Right hindlimb (tissue), 1 donor: Measurements from ENCODE around the gene RDX.
"Not testable (repeated sequence)": the region's sequence is repeated elsewhere in the genome, so short reads cannot be mapped to it uniquely, and the experiment has no call there.

Source experiments
- DNase-seq: peaks from one replicate; pipeline ENCODE4 v3.0.0-alpha.2; 2018

Gene RDX

DNA sequence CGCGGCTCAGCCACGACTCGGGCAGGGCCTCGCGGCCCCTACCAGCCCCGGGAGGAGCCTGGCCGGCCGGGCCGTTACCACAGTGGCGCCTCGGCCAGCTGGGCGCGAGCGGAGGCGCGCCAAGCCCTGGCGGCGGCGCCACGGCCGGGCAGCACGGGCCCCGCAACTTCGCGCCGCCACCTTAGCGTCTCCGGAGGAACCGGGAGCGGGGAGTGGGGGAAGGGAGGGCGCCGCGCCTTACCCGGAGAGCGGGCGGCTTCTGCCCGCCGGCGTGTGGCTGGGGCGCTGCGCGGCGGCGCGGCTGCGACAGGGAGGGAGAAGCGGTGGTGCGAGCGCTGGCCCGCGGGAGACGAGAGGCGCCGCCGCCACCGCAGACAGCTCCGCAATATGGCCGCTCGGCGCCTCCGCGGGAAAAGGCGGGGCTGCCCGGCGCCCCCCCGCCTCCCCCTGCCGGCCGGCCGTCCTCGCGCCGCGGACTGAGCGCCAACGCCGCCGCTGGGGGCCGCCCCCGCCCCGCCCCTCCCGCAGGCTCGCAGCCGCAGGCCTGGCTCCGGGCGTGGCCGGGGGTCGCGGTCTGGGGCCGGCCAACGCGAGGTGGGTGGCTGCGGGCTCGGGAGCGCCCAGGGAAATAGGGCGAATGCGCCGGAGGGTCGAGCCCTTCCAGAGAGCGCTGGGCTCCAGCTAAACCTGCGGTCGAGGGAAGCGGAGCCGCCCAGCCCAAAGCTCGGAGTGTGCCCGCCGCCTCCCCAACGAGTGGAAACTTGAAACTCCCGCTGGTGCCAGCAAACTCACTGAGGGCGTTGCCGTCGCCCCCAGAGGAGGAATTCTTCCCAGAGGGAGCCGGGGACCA lies at the start of gene RDX:
TSS of gene RDX (minus strand) at position 389 of the 850 bp plus-strand sequence. CDS start 16,922 bp downstream, outside the sequence.
- peak; percentile 86 for DNase-seq

GRCh38 chr11:110345743-110346142 lies 49.3 kb upstream of the RDX start:
- no peak for DNase-seq

- DNase-seq = no peak
These were observed 44.0 kb upstream of the RDX start for GRCh38 chr11:110340436-110340835.

- no peak for DNase-seq
These were observed 43.2 kb upstream of the RDX start for GRCh38 chr11:110339456-110340250.

- no peak for DNase-seq
These were observed 42.3 kb upstream of the RDX start for GRCh38 chr11:110338684-110339083.

DNA sequence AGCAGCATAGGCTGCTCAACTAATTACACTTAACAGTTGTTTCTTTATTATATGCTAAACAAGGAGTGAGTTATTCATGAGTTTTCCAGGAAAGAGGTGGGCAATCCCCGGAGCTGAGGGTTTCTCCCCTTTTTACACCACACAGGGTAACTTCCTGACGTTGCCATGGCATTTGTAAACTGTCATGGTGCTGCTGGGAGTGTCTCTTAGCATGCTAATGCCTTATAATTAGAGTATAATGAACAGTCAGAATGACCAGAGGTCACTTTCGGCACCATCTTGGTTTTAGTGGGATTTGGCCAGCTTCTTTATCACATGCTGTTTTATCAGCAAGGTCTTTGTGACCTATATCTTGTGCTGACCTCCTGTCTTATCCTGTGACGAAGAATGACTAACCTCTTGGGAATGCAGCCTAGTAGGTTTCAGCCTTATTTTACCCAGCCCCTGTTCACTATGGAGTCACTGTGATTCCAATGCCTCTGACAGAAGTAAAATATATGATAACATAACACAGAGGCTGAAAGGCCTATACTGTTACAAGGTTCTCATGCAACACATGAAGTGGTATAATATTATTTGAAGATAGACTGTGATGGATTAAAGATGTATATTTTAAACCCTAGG lies 41.3 kb upstream of the RDX start:
- no peak for DNase-seq

GRCh38 chr11:110336054-110336453 lies 39.6 kb upstream of the RDX start:
- no peak for DNase-seq

GRCh38 chr11:110335358-110335757 lies 38.9 kb upstream of the RDX start:
- DNase-seq = no peak

DNA sequence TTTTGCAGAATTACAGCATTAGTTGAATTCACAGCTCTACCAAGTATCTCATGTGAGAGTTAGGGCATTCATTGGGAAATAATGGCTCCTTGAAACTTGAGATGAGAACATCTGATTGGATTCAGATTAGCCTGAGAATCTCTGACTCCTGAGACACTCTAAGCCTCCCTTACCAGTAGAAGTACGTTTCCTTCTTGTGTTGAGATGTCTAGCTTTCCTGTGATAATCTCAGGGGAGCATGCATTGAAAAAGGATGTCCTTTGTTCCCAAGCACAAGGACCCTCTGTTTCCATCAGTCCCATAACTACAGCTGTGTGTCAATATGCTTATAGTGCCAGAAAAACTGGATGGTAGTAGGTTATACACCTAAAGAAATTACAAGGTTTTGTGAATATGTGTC lies 35.2 kb upstream of the RDX start:
- DNase-seq = no peak

DNA sequence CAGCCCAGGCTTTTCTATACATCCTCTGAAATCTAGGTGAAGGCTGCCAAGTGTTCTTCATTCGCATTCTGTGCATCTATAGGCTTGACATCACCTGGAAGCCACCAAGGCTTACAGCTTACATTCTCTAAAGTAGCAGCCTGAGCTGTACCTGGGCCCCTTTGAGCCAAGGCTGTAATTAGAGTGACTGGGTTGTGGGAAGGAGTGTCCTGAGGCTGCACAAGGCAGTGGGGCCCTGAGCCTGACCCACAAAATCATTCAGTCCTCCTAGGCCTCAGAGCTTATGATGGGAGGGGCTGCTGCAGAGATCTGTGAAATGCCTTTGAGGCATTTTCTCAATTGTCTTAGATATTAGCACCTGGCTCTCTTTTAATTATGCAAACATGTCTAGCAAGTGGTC lies 33.0 kb upstream of the RDX start:
- no peak for DNase-seq

DNA sequence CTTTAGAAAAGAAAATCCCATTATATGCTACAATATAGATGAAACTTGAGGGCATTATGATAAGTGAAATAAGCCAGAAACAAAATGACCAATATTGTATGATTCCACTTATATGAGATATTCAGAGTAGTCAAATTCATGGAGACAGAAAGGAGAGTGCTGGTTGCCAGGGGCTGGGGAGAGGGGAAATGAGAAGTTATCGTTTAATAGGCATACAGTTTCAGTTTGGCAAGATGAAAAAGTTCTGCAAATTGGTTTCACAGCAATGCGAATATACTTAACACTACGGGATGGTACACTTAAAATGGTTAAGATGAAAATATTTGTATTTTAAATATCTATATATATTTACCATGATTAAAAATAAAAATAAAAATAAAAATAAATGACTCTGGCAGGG lies 31.1 kb upstream of the RDX start:
- no peak for DNase-seq

- DNase-seq = no peak
These were observed 27.4 kb upstream of the RDX start for GRCh38 chr11:110323786-110324185.

DNA sequence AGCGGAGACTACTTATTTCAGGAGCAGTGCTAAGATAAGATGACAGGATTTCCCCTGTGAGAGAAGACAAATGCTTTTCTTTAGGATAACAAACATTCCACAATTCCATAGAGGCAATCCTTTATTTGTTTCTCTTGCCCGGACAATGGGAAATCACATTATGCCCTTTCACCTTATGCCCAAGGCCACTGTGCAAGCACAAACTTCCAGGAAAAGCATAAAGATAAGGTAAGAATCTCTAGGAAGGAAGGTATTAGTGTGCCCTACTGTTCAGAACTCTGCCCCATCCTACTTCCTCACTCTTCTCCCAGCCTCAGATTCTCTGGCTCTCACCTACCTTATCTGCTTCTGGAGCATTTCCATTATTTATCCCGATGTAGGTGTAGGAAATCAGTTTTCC lies 23.1 kb upstream of the RDX start:
- no peak for DNase-seq

DNA sequence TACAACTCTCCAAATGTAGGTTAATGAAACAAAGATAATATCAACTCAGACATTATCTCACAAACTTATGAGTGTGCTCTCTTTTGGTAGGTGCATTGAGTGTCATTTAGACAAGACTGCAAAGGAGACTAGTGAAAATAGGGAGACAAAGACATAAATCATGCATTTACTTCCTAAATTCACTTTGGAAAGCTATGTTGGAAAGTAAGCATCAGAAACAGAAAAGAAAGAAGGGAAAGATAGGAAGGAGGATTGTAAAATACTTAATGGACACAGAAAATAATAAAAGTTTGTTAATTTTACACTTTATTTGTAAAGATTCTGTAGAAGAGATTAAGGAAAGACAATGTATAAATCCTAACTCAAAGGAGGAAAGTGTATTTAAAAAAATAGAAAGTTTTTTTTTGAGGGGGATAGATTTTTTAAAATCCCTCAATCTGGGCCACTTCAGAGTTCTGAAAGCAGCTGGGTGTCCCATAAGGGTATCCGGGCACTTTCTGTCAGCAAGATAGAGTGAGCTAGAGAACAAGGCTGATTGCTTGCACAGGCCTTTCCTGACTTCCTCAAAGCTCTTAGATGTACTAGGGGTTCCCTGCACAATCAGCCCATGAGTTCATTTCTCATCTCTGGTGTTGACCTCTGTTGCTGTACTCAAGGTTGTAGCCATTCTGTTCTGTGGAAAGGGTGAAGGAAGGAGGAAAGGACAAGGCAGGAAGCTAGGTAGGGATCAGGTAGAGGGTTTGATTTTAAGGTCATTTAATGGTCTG lies 22.4 kb upstream of the RDX start:
- no peak for DNase-seq

DNA sequence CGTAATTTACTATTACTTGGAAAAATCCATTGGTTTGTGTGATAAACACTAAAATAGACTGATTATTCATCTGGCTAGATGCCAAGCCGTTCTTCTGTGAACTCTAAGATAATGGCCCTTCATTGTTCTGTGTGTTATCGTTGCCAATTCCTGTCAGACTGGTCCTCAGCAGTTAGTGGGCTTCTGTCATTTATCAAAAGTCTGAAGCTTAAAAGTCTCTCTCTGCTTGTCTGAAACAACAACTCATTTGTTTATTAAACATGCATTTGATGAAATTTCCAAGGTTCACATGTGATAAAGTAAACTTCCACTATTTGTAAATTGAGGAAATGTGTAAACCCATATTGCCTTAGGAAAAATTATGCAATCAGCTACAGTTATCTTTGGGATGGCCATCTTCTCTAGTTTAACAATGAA lies 21.1 kb upstream of the RDX start:
- DNase-seq = no peak

DNA sequence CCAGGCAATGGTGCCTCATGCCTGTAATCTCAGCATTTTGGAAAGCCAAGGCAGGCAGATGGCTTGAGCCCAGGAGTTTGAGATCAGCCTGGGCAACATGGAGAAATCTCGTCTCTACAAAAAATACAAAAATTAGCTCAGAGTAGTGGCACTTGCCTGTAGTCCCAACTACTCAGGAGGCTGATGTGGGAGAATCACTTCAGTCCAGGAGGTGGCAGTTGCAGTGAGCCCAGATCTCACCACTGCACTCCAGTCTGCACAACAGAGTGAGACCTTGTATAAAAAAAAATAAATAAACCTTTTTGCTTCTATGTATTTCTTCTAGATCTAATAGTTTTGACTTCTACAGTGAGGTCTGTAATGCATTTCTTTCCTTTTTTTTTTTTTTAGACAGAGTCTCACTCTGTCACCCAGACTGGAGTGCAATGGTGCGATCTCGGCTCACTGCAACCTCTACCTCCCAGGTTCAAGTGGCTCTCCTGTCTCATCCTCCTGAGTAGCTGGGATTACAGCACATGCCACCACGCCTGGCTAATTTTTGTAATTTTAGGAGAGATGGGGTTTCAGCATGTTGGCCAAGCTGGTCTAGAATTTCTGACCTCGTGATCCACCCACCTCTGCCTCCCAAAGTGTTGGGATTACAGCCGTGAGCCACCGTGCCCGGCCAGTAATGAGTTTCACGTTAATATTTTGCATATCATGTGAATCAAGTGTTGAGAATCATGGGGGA lies 18.1 kb upstream of the RDX start:
- no peak for DNase-seq

- no peak for DNase-seq
These were observed 16.3 kb upstream of the RDX start for GRCh38 chr11:110312670-110313069.

DNA sequence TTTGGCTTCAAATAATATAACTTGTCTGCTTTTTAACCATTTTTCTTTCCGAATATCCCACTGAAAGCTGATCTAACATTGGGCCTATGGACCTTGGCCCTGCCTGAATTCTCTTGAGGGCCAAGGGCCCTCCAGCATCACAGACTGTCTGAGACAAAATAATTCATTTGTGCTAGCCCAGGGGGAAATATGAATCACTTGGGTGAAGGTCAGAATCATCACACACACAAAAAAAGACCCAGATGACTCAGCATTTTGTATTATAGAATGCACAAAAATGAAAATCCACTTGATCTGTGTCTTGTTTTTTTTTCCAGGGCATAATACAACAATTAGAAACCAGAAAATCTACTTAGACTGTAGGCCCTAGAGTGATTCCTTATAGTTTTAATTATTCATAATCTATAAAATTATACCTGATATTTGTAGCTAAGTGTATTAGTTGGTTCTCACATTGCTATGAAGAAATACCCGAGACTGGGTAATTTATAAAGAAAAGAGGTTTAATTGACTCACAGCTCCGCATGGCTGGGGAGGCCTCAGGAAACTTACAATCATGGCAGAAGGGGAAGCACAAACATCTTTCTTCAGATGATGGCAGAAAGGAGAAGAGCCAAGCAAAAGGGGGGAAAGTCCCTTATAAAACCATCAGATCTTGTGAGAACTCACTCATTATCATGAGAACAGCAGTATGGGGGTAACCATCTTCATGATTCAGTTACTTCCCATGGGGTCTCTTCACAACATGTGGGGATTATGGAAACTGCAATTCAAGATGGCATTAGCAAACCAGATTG lies 15.6 kb upstream of the RDX start:
- DNase-seq = no peak

DNA sequence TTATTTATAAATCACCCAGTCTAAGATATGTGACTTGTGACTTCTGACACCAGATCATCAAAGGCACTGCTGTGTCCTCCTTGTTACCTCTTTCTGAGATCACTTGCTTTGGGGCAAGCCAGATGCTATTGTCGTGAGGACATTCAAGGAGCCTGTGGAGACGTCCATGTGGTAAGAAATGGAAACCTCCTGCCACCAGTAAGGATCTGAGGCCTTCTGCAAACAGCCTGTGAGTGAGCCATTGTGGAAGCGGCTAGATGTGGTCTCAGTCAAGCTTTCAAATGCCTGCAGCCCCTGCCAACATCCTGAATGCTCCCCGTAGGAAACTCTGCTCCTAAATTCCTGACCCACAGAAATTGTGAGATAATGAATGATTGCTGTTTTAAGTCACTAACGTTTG lies 11.7 kb upstream of the RDX start:
- DNase-seq = no peak

- not testable (repeated sequence) for DNase-seq
These were observed 9.6 kb upstream of the RDX start for GRCh38 chr11:110306019-110306388.
